GM18499 (cell line): ENCODE results near the gene VWA5B1.
"Not testable (repeated sequence)": the region's sequence is repeated elsewhere in the genome, so short reads cannot be mapped to it uniquely, and the experiment has no call there.

Experiments used
- ATAC-seq: cut with Tn5 transposase; IDR thresholded peaks from one replicate; pipeline ENCODE4 v1.9.1; 2021; ENCODE audit warnings: moderate number of reproducible peaks; ENCODE audit not compliant: insufficient read depth, unreplicated experiment

VWA5B1 gene

DNA sequence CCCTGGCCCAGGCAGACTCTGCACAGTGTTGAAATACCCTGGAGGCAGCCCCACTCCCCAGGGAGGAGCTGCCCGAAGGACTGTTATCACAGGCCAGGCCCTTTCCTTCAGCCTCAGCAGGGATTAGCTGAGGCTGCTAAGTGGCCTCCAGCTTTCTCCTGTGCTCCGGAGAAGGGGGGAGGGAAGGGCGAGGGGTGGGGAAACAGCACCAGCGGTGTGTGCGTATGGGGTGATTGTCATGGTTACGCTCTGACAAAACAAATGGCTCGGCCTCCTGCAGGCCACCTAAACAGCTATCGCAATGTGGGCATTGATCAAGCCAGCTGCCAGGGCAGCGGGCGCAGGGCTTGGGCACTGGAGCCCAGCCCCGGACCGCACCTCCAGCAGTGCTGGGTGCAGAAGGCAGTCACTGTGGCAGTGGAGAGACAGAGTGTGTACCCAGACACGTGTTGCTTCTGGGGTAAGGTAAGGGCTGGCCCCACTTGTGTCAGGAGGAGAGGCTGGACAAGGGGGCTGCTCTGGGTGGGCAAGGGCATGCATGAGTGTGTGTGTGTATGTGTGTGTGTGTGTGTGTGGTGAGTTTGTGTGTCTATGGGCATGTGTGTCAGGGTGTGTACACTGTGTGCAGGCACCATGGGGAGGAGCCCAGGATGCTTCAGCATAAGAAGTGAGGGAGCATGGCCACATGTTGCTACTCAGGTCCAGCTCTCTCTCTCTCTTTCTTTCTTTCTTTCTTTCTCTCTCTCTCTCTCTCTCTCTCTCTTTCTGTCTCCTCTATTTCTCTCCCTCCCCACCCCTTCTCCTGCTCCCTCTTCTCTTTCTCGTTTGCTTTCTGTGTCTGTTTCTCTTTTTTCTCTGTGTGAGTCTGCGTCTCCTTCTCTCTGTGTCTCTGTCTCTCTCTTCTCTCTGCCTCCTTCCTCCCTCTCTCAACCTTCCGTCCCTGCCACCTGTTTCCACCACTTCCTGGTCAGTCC is at the start of gene VWA5B1:
Gene VWA5B1 (plus strand): TSS at position 252 of the 974 bp plus-strand sequence. CDS start 19,727 bp downstream, outside the sequence.
- no peak for ATAC-seq

GRCh38 chr1:20242890-20243479 is 47.7 kb upstream of the VWA5B1 start:
- no peak for ATAC-seq

DNA sequence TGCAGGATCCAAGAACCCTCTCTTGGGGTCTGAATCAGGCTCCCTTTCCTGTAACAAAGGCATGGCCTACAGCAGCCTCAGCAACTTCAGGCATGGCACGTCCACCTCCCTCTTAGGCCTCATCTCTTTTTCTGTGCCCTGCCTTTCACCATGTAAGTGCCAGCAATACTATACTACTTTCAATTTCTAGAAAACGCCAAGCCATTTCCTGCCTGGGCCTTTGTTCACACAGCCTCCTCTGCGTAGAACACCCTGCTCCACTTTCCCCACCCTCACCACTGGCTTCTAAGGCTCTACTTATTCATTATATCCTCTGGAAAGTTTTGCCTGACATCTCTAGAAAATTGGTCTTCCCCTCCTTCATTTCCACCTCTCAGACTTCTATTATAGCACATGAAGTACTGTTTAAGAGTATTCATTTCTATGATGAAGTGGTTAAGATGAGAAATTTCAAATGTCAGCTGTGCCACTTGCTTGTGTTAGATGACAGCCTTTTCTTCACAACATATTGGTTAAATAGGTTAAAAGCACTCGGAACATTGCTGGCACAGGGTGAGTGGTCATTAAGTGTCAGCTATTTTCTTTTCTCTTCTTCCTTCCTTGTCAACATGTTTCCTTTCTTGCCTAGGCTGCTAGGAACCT is 41.6 kb upstream of the VWA5B1 start:
- ATAC-seq, result no peak

DNA sequence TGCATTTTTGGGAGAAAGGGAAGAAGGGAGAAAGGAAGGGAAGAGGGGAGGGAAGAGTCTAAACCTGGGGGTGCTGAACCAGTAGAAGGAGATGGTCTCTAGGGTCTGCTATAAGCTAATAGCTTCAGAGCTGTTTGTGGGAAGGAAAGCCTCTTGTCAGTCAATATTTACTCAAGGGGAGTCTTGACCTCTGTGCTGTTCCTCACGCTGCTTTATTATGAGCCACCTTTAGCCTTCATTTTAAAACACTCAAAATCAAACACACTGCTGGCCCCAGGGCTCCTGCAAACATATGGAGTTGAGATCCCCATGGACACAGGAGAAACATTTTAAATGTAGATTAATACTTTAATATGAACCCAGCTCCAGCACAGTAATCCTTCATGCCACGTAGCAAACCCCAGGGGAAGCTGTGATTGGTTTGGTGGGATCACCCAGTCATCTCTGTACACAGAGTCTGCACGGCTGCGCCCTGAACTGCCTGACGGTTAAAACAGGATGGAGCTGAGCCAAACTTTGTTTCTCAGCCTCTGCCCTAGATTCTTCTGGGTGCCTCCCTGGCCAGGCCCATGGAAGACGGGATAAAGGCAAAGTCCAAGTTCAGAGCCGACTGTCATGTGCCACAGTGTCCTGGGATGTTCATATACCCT is 40.2 kb upstream of the VWA5B1 start:
- no peak for ATAC-seq

DNA sequence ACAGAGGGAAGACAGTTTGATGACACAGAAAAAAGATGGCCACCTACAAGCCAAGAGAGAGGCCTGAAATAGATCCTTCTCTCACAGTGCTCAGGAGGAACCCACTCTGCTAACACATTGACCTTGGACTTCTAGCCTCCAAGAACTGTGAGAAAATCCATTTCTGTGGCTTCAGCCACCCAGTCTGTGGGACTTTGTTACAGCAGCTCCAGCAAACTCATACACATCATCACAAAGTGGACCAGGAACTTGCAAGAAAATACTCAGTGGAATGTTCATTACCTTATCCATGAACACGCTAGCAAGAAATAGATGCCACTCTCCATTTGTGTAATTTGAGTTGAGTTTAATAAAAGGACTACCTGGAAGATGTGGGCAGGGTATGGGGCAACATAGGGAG is 38.1 kb upstream of the VWA5B1 start:
- ATAC-seq, result no peak

GRCh38 chr1:20255666-20256065 is 35.0 kb upstream of the VWA5B1 start:
- ATAC-seq, result no peak

GRCh38 chr1:20259646-20260045 is 31.0 kb upstream of the VWA5B1 start:
- no peak for ATAC-seq

DNA sequence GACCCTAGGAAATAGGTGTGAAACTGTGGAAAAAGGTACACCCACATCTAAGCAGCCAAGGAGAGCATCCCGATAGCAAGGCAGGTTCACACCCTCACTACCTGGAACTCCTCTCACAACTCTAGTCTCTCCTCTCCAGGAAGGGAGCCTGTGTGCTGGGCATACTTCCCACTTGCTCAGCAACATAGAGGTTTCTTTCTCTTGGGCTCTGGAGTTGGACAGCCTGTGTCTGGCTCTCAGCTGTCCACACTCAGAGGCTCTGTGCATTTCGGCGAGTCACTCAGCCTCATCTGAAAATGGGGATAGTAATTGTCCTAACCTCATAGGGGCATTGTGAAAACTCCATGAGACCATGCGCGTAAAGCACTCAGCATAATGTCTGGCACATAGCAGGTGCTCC is 29.6 kb upstream of the VWA5B1 start:
- no peak for ATAC-seq

- ATAC-seq, result no peak
These were observed 27.7 kb upstream of the VWA5B1 start for GRCh38 chr1:20262810-20263534.

GRCh38 chr1:20265250-20265649 is 25.4 kb upstream of the VWA5B1 start:
- ATAC-seq, result no peak

DNA sequence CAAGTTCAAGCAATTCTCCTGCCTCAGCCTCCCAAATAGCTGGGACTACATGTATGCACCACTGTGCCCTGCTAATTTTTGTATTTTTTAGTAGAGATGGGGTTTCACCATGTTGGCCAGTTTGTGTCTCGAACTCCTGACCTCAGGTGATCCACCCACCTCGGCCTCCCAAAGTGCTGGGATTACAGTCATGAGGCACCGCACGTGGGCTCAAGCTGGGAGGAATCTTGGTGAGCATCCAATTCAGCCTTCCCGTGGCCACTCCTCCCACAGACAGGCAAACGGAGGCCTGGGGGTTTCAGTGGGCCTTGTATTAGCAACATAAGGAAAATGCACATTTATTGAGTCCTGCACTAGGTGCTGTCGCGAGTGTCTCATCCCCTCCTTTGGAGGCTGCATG is 24.5 kb upstream of the VWA5B1 start:
- no peak for ATAC-seq

DNA sequence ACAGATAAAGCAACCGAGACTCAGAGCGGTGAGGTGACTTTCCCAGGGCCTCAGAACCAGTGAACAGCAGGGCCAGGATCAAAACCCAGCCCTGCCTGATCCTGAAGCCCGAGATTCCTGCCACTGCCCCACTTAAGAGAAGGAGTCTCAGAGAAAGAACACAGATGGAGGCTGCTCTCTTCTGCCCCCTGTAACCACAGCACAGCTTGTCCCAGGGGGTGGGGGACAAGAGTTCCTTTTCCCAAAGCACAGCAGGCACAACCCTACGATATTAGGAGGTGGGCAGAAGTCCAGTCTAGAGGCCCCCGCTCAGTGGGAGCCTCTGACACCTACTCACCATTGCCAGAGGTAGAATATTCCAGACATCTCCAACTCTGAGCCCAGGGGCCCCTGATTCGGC is 24.0 kb upstream of the VWA5B1 start:
- no peak for ATAC-seq

DNA sequence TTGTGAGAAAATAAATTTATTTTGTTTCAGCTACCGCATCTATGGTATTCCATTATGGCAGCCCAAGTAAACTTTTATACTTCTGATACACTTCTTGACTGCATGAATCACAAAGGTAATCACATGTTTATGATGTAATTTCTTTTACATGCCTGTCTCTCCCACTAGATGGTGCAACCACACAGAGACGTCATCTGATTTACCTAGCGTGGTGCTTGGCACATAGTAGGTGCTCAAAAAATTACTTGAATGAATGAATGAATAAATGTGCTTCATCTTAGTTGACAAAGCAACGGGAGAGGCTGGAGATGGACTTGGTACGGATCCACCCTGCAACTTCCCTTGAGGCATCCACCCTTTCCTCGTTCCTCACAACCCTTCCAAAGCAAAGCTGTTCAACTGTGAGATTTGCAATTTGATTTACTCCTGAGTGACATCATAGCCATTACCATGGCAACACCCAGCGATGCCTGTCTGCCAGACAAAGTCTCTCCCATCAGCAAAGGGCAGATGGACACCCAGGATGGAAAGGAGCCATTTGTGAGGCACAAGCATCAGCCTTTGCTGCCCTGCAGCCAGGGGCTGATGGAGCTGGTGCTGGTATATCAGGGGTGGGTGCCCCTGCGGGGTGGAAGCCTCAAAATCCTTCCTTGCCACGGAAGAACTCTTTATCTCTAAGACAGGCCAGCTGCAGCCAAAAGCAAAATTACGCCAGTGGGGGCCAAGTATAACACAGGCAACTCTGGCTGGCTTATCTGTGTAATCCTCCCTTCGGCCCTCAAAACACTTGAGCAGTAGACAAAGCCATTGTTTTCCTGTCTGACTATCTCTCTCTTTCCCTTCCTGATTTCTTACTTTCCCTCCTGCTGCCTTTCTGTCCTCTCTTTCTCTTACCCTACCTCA is 18.9 kb upstream of the VWA5B1 start:
- ATAC-seq, result no peak

DNA sequence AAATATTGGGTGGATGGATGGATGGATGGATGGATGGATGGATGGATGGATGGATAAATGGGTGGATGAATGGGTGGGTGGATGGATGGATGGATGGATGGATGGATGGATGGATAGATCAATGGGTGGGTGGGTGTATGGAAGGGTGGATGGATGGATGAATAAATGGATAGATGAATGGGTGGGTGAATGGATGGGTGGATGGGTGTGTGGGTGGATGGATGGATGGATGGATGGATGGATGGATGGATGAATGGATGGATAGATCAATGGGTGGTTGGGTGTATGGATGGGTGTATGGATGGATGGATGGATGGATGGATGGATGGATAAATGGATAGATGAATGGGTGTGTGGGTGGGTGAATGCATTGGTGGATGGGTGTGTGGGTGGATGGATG is 17.0 kb upstream of the VWA5B1 start:
- not testable (repeated sequence) for ATAC-seq

DNA sequence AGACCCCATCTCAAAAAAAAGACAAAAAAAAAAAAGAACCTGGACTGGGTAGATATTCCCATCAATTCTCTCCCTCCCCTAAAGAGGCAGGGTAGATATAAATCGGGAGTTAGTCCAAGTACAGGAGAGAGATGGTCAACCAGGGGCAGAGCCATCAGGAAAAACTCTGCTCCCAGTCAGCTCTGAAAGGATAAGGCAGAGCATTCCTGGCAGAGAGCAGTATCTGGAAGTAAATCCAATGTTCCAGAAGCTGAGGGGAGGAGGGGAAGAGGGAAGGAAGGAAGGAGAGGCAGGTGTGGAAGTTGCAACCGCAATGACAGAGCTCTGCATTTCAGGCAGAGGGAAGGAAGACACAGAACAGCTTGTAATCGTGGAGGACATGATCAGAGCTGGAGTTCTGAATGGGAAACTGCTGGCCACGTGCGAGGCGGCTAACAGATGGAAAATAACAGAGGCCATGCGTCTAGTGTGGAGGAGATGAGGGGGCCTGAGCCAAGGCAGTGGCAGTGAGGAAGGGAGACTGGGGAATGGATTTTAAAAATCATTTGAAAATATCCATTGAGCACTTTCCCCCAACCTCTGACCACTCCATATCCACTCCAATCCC is 15.3 kb upstream of the VWA5B1 start:
- ATAC-seq, result no peak

DNA sequence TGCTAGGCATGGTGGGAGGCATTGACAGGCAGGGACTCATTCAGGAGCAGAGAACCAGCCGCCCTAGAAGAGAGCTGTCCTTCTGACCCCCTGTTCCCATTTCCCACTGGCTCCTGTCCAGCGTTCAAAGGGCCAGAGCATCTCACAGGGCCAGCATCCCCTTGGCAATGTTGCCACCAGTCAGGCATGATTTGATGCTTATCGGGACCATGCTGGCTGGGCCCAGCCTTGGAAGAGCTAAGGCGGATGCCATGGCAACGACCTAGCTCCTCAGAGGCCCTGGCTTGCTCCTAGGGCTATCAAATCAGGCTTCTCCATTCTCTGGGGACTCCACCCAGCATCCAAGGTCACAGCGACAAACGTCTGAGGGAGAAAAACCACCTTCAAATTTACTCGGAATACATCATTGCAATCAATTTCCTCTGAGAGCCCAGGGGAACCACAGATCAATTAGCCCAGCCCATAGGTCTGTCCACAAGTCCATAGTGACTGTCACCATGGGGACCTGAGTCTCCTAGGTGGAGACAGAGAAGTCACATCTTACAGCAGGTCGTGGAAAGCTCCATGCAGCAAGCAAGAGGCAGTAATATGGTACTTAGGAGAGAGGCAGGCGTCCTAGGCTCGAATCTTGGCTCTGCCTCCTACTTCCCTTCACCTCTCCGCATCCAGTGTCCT is 14.1 kb upstream of the VWA5B1 start:
- ATAC-seq, result no peak

- ATAC-seq, result no peak
These were observed 12.0 kb upstream of the VWA5B1 start for GRCh38 chr1:20278692-20279130.

DNA sequence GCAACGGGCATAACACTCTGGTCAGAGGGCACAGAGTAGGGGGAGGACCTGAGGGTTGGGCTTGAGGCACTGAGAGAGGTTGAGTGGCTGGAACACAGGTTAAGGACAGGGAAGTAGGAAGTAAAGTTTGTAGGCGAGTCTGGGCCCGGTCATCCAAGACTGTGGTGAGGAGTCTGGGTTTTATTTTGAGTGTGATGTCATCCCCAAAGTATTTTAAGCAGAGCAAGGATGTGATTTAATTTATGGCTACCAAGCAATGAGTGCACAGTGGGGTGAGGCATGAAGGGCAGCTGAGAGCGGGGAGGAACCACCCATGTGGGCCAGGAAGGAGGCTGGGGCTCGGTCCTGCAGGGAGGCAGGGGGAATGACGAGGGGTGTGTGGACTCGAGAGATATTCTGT is 11.2 kb upstream of the VWA5B1 start:
- no peak for ATAC-seq
